Activated CD4-positive, alpha-beta memory T cell treated with anti-CD3 and anti-CD28 coated beads, Interleukin-2, amount 10 ng/mL, durations not matched to agents 7 days and 5 days (primary cell): ENCODE results near the gene SYPL1. TPM values are rescaled to one million over a fixed set of nuclear protein-coding genes. Genes with fewer than 3 reads are reported as not detected.

ENCODE experiments used
- total RNA-seq, 2 experiments: library from RNA; stranded (reverse); gene quantifications; one replicate each; pipeline ENCODE4 v1.2.3, GENCODE V29; 2021

SYPL1 gene
- total RNA-seq, 2 experiments from 2014 or later, result 37.5 to 38.8 TPM

Other genes with a start within 250 kb of the SYPL1 start
- 10 to 100 TPM; 27.1 to 28.1 TPM for gene ATXN7L1, start 235.7 kb downstream of the SYPL1 start, total RNA-seq
- 1 to 10 TPM; 1.2 to 1.4 TPM for gene CDHR3, start 149.0 kb downstream of the SYPL1 start, total RNA-seq
- 100 to 1,000 TPM; 130 to 134 TPM for gene NAMPT, start 172.7 kb upstream of the SYPL1 start, total RNA-seq